Hepatocyte (in vitro differentiated cells): ENCODE measurements around the gene DDX54.

ENCODE experiments used
- EZH2 ChIP-seq: fragments of 200-600 bp; sonication (generic); IDR thresholded peaks from 2 replicates; pipeline ENCODE4 v1.6.1; 2016; ENCODE audit warnings: antibody characterized with exemption, mild to moderate bottlenecking, borderline replicate concordance
- TF ChIP-seq, protein P1 (sequence below): fragments of 200-600 bp; sonication (generic); IDR thresholded peaks from 2 replicates; pipeline ENCODE4 v1.5.1; 2016; ENCODE audit warnings: antibody characterized with exemption, mild to moderate bottlenecking; ENCODE audit not compliant: poor library complexity

DNA sequence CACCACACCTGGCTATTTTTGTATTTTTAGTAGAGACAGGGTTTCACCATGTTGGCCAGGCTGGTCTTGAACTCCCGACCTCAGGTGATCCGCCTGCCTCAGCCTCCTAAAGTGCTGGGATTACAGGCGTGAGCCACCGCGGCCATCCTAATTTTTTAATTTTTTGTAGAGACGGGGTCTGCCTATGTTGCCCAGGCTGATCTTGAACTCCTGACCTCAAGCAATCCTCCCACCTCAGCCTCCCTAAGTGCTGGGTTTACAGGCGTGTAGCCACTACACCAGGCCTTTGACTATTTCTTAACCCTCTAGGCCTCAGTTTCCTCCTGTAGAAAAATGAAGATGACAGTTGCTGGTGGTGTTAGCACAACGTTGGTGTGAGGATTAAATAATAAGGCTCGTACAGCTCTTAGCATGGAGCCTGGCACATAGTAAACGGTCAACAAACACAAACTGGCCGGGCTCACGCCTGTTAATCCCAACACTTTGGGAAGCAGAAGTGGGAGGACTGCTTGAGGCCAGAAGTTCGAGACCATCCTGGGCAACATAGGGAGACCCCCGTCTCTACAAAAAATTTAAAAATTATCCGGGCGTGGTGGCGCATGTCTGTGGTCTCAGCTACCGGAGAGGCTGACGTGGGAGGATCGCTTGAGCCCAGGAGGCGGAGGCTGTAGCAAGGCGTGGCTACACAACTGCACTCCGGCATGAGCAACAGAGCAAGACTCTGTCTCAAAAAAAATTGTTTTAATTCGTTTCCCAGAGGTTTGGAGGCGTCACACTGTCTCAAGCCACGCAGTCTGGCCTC, 979 bp downstream of the DDX54 start:
- TF ChIP-seq, protein P1, sequence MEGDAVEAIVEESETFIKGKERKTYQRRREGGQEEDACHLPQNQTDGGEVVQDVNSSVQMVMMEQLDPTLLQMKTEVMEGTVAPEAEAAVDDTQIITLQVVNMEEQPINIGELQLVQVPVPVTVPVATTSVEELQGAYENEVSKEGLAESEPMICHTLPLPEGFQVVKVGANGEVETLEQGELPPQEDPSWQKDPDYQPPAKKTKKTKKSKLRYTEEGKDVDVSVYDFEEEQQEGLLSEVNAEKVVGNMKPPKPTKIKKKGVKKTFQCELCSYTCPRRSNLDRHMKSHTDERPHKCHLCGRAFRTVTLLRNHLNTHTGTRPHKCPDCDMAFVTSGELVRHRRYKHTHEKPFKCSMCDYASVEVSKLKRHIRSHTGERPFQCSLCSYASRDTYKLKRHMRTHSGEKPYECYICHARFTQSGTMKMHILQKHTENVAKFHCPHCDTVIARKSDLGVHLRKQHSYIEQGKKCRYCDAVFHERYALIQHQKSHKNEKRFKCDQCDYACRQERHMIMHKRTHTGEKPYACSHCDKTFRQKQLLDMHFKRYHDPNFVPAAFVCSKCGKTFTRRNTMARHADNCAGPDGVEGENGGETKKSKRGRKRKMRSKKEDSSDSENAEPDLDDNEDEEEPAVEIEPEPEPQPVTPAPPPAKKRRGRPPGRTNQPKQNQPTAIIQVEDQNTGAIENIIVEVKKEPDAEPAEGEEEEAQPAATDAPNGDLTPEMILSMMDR, result no peak
- TF ChIP-seq EZH2, result no peak
